ENCODE measurements around the gene POLR2L. TPM values are rescaled to one million over a fixed set of nuclear protein-coding genes. Genes with fewer than 3 reads are reported as not detected.

The POLR2L gene
- total RNA-seq, 3 donors from 2014 or later (not counting 1 experiment from before 2014, with no cell fraction given): 48.2 to 63.8 (median 61.2) TPM

GRCh38 chr11:868394-868793 is 26.1 kb upstream of the POLR2L start:
- H3K27ac ChIP-seq (ENCODE audit: low read length): no peak overlapping the region
- no peak overlapping the region for H3K4me3 ChIP-seq (ENCODE audit: low read length)
- ATAC-seq (no peak), DNase-seq (no peak)
- WGBS (ENCODE audit: insufficient coverage): 92% methylated on average over 17 of the region's 17 CpGs
- H3K27me3 Mint-ChIP-seq (ENCODE audit: low read depth in 2 of 2): no peaks in the 10 kb centered on the region
- H3K4me1 ChIP-seq (ENCODE audit: control insufficient read depth, insufficient read depth, low read length): no peaks in the 10 kb centered on the region
- H3K4me1 Mint-ChIP-seq: no peaks in the 10 kb centered on the region
- no peaks in the 10 kb centered on the region for H3K9me3 ChIP-seq (ENCODE audit: control insufficient read depth, insufficient read depth, low read length)
- no peaks in the 10 kb centered on the region for H3K36me3 ChIP-seq (ENCODE audit: control insufficient read depth, insufficient read depth, low read length)
- H3K36me3 Mint-ChIP-seq: no peaks in the 10 kb centered on the region
- no peak overlapping the region for H3K4me3 Mint-ChIP-seq
- no peaks in the 10 kb centered on the region for H3K9me3 Mint-ChIP-seq
- no peak overlapping the region for H3K27ac Mint-ChIP-seq
- no peak for TF ChIP-seq CTCF (IDR thresholded peaks at IDR 0.05)
- H3K27me3 ChIP-seq (ENCODE audit: control insufficient read depth, insufficient read depth, low read length): no peaks in the 10 kb centered on the region
- intact Hi-C loops (cut with micrococcal nuclease): no loop called here

DNA sequence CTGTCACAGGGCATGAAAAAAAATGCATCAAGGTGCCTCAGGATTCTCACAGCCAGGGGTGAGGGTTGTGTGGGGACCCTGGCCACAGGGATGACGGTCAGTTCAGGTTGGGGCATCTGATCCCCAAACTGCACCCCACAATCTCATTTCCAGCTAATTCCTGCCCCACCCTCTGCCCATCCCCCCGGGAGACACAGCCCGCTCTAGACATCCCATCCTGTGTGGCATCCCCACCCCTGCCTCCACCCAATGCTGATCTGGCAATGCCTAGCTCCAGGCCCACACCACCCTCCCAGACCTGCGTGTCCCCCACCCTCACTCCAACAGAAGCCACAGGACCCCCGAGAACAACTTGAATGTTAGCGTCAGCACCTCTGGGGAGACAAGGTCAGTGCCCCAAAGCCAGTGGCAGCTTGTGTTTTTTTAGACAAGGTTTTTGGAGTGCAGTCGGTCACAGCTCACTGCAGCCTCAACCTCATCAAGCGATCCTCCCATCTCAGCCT is 25.6 kb upstream of the POLR2L start:
- Mint-ChIP-seq H3K36me3 (no peaks in the 10 kb centered on the region), H3K9me3 (no peaks in the 10 kb centered on the region), H3K4me3 (no peak overlapping the region), H3K4me1 (no peaks in the 10 kb centered on the region), H3K27ac (no peak overlapping the region), H3K27me3 (ENCODE audit: low read depth in 2 of 2) (no peaks in the 10 kb centered on the region)
- 91% methylated on average over 8 of the region's 8 CpGs for WGBS (ENCODE audit: insufficient coverage)
- no peaks in the 10 kb centered on the region for H3K27me3 ChIP-seq (ENCODE audit: control insufficient read depth, insufficient read depth, low read length)
- no peak overlapping the region for H3K27ac ChIP-seq (ENCODE audit: low read length)
- H3K9me3 ChIP-seq (ENCODE audit: control insufficient read depth, insufficient read depth, low read length): no peaks in the 10 kb centered on the region
- no peak for TF ChIP-seq CTCF (IDR thresholded peaks at IDR 0.05)
- H3K4me3 ChIP-seq (ENCODE audit: low read length): no peak overlapping the region
- no peaks in the 10 kb centered on the region for H3K36me3 ChIP-seq (ENCODE audit: control insufficient read depth, insufficient read depth, low read length)
- intact Hi-C loops (cut with micrococcal nuclease): no loop called here
- ATAC-seq (no peak), DNase-seq (no peak)
- no peaks in the 10 kb centered on the region for H3K4me1 ChIP-seq (ENCODE audit: control insufficient read depth, insufficient read depth, low read length)

DNA sequence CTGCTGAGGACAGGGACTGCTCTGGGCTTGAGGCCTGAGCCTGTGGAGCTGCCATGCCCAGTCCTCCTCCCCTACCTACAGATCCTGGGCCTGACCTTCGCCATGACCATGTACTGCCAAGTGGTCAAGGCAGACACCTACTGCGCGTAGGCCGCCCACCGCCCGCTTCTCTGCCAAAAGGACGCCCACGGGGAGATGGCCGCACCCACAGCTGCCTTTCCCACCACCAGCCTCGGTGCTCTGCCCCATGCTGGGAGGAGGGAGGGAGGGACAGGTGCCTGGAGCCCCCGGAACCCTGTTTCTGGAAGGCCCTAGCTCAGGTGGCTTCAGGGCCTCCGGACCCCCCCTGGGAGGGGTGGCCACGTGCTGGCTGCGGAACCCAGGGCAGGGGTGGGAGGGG is 24.2 kb upstream of the POLR2L start:
- no peak for TF ChIP-seq CTCF (IDR thresholded peaks at IDR 0.05)
- H3K9me3 ChIP-seq (ENCODE audit: control insufficient read depth, insufficient read depth, low read length): no peaks in the 10 kb centered on the region
- no peak overlapping the region for H3K4me3 Mint-ChIP-seq
- no peak for DNase-seq
- no peaks in the 10 kb centered on the region for H3K4me1 ChIP-seq (ENCODE audit: control insufficient read depth, insufficient read depth, low read length)
- WGBS (ENCODE audit: insufficient coverage): 93% methylated on average over 14 of the region's 14 CpGs
- no peaks in the 10 kb centered on the region for H3K36me3 Mint-ChIP-seq
- no peak for ATAC-seq
- no peaks in the 10 kb centered on the region for H3K9me3 Mint-ChIP-seq
- H3K4me1 Mint-ChIP-seq: no peaks in the 10 kb centered on the region
- H3K27me3 Mint-ChIP-seq (ENCODE audit: low read depth in 2 of 2): no peaks in the 10 kb centered on the region
- H3K36me3 ChIP-seq (ENCODE audit: control insufficient read depth, insufficient read depth, low read length): no peaks in the 10 kb centered on the region
- intact Hi-C loops (cut with micrococcal nuclease): no loop called here
- no peak overlapping the region for H3K4me3 ChIP-seq (ENCODE audit: low read length)
- H3K27ac ChIP-seq (ENCODE audit: low read length): no peak overlapping the region
- no peak overlapping the region for H3K27ac Mint-ChIP-seq
- no peaks in the 10 kb centered on the region for H3K27me3 ChIP-seq (ENCODE audit: control insufficient read depth, insufficient read depth, low read length)

Measured in natural killer cell (primary cell).